Activated CD4-positive, alpha-beta T cell treated with anti-CD3 and anti-CD28 coated beads, Interleukin-10, Interleukin-2, amounts not matched to agents 100 ng/mL and 50 ng/mL, durations not matched to agents 16 hours and 8 hours (primary cell): ENCODE data around the gene KCNMB1.

Source experiments
- DNase-seq: peaks from one replicate; pipeline ENCODE4 v3.0.0-alpha.2; 2020

KCNMB1 gene

GRCh38 chr5:170375283-170375682, 13.9 kb downstream of the KCNMB1 start:
- DNase-seq = no peak

DNA sequence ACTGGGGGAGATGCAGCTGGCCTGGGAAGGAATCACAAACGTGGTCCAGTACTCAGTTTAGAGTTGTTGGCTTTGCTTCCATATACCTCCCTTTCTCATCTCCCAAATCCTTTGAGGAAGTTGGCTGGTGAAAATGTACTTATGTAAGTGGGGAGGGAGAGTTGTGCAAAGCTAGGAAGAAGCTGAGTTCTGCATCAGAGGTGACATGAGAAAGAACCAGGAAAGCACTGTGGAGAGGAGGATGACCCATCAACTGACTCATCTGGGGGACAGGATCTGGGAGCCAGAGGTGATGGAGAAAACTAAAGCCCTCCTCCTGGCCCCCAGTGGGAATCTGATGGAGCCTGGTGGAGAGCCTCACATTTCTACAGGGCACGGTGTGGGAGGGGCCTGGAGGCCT, 16.2 kb downstream of the KCNMB1 start:
- no peak for DNase-seq

GRCh38 chr5:170368586-170368985, 20.6 kb downstream of the KCNMB1 start:
- no peak for DNase-seq

DNA sequence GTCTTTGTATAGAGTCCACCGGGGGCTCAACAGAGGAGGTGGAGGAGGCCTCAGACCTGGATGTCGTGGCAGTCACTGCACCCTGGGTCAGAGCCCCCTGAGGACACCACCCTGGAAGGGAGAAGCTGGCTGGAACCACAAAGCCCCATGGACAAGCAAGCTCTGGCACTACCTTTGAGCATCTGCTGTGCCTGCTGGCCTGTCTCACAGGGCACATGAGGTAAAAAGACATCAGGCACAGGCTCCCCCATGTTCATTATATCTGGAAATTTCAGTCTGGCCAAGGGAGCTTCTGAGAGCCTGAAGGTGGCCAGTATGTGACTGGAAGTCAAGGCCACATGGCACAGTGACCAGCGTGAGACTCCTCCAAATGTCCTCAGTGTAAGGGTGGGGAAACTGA, 22.9 kb downstream of the KCNMB1 start:
- DNase-seq = no peak

DNA sequence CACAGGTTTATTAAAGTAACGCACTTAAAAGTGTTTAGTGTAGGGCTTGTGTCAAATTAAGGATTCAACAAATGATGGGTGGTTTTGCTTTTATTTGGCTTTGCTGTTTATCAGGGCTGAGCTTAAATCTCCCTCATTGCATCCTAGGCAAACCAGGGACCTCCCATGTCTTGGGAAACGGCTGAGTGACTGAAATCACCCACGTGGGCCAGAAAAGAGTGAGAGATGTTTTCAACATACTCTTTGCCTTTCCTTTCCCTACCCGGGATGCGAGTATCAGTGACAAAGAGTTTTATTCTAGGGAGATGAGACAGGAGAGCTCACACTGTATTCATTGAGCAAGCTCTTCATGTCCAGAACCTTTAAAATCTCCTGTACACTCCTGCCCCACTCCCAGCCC, 23.3 kb downstream of the KCNMB1 start:
- no peak for DNase-seq

DNA sequence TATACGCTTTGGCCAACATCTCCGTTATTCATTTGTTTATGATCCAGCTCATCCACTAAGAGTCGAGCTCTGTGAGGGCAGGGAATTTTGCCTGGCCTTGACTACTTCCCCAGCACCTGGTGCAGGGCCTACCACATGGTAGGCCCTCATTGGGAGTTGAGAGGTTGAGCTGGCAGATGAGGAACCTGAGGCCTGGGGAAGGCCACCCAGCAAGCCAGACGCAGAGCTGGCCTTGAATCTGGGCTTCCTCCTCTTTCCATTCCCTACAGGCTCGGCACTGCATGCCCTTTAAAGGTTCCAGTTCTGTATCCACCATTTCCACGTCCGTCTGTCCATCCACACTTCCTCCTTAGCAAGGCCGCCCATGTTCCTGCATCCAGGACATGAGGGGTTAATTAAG, 24.2 kb downstream of the KCNMB1 start:
- DNase-seq = no peak

GRCh38 chr5:170363671-170364070, 25.5 kb downstream of the KCNMB1 start:
- no peak for DNase-seq

DNA sequence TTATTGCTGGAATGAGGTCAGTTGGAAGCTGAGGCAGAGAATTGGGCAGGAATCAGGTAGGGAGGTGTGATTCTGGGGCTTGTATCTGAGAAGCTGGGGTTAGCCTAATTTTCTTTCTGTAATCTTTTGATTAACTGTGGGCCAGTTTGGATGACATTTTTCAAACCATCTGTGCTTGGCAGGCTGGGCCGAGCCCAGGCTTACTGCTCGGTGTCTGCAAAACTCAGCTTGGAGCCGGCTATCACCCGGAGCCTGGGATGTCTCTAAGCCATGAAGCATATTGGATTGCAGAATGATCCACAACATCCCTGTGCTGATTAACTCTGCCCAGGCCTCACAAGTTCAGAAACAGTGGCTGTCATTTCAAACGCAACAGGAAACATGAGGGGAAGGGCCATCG, 26.5 kb downstream of the KCNMB1 start:
- DNase-seq = no peak

- DNase-seq = no peak
These were observed 27.1 kb downstream of the KCNMB1 start for GRCh38 chr5:170362102-170362501.

GRCh38 chr5:170361616-170362015, 27.6 kb downstream of the KCNMB1 start:
- DNase-seq = no peak

- DNase-seq = no peak
These were observed 28.1 kb downstream of the KCNMB1 start for GRCh38 chr5:170361116-170361515.

- no peak for DNase-seq
These were observed 28.5 kb downstream of the KCNMB1 start for GRCh38 chr5:170360709-170361108.

DNA sequence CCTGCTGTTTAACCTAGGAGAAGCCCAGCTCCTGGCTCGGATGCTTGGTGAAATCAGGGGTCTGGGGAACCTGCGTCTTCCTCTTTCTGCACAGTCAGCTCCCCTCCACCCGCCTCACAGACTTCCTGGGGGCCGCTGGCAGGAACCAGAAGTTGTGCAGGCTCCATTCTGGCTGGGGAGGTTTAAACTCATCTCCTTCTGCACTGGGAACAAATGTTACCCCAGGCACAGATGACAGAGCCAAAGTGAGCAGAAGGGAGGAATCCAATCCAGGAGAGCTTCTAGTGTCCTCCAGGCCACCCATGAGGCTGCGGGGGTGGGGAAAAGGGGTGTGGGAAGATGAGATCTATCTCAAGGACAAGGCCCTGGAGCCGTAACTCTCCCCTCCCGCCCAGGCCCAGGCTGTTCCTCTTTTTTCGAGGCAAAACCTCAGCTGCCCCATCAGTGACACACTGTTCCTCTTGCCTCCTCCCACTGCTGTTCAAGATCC, 31.2 kb downstream of the KCNMB1 start:
- no peak for DNase-seq

DNA sequence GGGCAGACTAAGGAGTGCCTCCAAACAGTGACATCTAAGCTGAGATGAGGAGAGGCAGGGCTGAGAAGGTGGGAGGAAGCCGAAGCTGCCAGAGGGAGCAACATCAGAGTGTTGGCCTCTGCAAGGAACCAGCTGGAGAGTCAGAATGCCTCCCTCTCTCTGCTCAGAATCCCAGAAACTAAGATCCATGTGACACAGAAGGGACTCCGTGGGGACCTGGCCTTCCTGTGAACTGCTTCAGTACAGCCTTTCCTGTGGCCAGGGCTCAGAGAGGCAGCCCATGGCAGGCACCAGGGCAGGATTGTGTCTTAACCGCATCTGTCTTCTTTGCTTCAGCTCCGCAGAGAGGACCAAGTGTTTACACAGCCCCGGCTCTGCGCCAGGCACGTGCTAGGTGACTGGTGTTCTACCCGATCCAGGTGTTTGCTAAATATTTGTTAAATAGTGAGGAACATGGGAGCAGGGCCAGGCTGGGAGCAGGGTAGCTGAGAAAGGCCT, 33.5 kb downstream of the KCNMB1 start:
- DNase-seq = no peak

- DNase-seq = no peak
These were observed 35.2 kb downstream of the KCNMB1 start for GRCh38 chr5:170353961-170354360.

DNA sequence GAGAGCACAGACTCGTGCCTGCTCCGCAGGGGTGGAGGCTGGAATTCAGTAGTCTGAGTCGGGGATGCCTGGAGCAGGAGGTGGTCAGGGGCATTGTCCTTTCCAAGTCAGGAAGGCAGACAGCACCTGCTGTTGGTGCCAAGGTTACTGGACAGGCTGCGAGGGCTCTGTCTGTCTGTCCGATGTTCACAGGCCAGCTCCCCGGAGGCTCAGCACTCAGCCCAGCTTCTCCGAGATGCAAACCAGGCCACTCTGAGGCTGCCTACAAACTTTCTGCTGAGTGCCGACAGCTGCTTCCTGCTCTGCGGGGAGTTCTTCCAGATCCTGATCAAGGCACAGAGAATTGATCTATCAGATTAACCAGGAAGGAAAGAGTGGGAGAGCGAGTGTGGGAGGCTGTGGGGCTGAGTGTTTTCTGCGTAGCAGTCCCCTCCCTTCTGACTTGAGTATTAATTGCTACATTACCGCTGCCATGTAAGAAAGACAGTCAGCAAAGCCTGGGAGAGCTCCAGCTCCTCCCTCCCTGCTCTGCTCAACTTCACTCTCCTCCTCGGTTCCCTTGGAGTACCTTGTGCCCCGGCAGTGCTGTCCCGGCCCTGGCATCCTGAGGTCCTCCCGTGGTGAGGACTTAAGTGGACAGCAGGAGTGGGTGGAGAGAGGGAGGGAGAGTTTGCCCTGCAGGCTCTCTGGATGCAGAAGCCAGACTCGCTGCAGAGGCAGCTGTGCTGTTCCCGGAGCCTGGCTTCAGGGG, 36.0 kb downstream of the KCNMB1 start:
- no peak for DNase-seq

GRCh38 chr5:170348137-170348633, 41.0 kb downstream of the KCNMB1 start:
- DNase-seq = no peak

GRCh38 chr5:170347022-170347567, 42.1 kb downstream of the KCNMB1 start:
- DNase-seq = no peak

GRCh38 chr5:170345971-170346370, 43.2 kb downstream of the KCNMB1 start:
- DNase-seq = no peak

- DNase-seq = no peak
These were observed 46.0 kb downstream of the KCNMB1 start for GRCh38 chr5:170343177-170343576.

DNA sequence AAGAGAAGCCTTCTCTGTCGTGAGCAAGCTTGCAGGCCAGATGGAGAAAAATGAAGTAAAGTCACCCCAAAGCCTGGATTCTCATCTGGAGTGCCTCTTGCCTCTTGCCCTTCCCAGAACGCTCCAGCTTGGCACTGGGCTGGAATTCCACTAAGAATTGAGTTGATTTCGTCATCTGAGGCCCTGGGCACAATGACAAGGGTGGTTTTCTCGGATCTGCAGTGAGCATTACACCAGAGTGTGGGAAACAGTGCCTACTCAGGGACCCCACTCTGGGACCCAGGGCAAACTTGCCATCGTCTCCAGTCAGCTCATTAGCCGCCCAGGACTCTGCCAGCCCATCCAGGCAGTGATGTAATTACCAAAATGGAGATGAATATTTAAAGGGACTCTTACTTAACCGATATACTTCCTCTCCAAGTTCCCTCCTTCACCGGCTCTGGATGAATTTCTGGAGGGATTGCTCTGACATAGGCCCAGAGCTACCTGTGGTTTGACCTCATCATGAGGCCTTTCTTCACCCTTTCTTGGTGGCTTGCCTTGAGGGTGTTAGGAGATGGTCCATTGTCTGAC, 46.9 kb downstream of the KCNMB1 start:
- DNase-seq = no peak

DNA sequence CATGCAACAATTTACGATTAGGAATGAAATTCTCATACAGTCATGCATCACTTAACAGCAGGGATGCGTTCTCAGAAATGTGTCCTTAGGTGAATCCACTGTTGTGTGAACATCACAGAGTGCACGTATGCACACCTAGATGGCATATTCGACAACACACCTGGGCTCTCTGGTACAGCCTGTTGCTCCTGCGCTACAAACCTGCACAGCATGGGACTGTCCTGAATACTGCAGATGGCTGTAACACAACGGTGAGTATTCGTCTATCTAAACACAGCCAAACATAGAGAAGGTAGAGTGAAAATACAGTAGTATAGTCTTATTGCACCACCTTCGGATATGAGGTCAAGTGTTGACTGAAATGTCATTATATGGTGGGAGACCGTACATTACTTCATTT, 47.6 kb downstream of the KCNMB1 start:
- DNase-seq = no peak

DNA sequence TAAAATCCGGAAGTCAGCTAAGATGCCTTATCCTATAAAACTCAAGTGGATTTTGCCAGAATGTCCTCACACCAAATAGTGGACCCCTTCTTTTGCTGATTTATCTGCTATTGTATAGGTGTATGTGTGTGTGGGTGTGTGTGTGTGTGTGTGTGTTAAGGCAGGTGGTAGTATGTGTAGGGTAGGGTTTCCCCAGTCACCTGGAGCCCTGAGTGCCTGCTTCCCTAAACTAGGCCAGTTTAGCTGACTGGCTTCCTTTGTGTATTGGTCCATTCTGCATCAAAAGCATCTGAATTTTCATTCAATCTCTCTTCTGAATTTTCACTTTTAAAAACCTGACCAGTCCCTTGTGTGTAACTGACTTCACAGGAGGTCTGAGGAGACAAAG, 49.4 kb downstream of the KCNMB1 start:
- DNase-seq = no peak
